ENCODE measurements around the gene TRIM17. TPM values are rescaled to one million over a fixed set of nuclear protein-coding genes. Genes with fewer than 3 reads are reported as not detected.

The TRIM17 gene
- total RNA-seq, 1 donor from 2014 or later: 2.6 TPM

DNA sequence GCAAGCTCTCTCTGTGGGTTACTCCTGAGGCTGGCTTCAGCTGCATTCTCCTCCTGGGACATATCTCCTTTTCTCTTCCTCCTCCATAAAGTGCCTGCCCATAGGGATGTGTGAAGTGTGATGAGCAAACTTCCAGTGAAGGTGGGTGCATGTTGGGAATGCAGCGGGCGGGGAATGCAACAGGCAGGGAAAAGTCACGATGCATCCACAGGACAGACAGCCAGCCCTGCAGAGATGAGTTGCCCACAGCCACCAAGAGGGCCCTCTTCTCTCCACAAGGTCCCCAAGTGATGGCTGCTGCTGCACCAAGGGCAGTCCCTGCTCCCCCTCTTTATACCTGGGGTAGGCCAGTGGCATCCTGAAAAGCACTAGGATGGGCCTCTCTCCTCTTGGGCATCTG lies 37.0 kb upstream of the TRIM17 start:
- TF ChIP-seq, protein P1, sequence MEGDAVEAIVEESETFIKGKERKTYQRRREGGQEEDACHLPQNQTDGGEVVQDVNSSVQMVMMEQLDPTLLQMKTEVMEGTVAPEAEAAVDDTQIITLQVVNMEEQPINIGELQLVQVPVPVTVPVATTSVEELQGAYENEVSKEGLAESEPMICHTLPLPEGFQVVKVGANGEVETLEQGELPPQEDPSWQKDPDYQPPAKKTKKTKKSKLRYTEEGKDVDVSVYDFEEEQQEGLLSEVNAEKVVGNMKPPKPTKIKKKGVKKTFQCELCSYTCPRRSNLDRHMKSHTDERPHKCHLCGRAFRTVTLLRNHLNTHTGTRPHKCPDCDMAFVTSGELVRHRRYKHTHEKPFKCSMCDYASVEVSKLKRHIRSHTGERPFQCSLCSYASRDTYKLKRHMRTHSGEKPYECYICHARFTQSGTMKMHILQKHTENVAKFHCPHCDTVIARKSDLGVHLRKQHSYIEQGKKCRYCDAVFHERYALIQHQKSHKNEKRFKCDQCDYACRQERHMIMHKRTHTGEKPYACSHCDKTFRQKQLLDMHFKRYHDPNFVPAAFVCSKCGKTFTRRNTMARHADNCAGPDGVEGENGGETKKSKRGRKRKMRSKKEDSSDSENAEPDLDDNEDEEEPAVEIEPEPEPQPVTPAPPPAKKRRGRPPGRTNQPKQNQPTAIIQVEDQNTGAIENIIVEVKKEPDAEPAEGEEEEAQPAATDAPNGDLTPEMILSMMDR (IDR thresholded peaks at IDR 0.05): no peak
- ATAC-seq: no peak
- H3K9me3 ChIP-seq: no peaks in the 10 kb centered on the region

DNA sequence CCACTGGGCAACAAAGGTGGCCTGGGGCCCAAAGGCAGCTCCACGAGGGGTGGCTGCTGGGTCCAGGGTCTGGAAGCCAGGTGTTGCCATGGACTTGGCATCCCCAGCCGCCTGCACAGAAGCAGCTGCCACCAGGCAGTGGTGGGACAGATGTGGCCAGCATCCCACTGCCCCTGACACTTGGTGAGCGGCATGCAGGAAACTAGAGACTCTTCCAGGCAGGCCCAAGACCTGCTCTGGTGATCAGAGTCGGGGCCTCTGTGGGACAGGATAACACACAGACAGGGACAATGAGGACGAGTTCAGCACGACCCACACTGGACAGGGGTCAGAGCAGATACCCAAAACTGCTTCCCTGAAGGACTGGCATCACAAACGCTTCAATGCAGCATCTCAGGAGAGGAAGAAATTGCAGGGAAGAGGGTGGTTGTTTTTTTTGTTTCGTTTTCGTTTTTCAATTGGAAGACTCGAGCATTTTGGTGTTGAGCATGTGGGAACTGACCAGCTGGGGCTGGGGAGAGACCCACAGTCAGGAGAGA lies 36.4 kb upstream of the TRIM17 start:
- Histone ChIP-seq H3K27me3 (peaks cover 20% of the 10 kb centered on the region), H3K36me3 (no peaks in the 10 kb centered on the region), H3K27ac (no peak overlapping the region), H3K4me1 (no peaks in the 10 kb centered on the region), H3K9me3 (no peaks in the 10 kb centered on the region), H3K4me3 (no peak overlapping the region)
- no peak for ATAC-seq
- intact Hi-C loops (cut with DNase I): no loop called here
- TF ChIP-seq, protein P1 (IDR thresholded peaks at IDR 0.05): no peak
- DNase-seq: no peak

More for the DNA sequence above, 37.0 kb upstream of the TRIM17 start:
- no peaks in the 10 kb centered on the region for H3K36me3 ChIP-seq
- no peaks in the 10 kb centered on the region for H3K4me1 ChIP-seq
- no peak overlapping the region for H3K4me3 ChIP-seq
- intact Hi-C loops (cut with DNase I): no loop called here
- no peak for DNase-seq
- peaks cover 23% of the 10 kb centered on the region for H3K27me3 ChIP-seq
- H3K27ac ChIP-seq: no peak overlapping the region

DNA sequence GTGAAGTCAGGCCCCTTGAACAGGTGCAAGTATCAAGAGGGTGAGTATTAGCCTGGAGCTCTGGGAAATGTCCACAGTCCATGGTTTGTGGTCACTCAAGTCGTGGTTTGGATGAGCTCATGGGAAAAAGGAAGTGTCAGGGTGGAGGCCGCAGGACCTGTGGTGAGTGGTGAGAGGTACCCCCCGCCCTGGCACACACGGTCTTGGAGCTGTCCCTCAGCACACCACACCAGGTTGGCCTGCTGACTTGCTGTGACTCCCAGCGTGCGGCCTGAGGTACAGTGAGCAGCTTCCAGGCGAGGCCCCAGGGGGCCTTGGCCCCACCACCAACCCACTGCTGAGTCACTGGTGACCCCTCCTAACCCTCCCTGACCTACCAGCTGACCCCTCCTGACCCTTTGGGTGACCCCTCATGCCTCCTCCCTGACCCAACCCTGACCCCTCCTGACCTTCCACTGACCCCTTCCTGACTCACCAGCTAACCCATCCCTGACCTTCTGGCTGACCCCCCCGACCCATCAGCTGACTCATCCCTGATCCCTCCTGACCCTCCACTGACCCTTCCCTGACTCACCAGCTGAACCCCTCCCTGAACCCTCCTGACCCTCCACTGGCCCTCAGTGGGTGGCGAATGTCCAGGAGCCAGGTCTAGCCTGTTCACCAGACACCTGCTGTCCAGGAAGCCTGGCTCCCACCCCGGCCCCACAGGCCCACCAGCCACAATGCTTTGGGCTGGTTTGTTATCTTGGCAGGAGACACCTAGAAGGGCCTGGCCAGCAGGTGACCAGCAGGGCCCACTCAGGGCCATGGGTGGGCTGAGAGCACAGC lies 35.7 kb upstream of the TRIM17 start:
- Histone ChIP-seq H3K36me3 (no peaks in the 10 kb centered on the region), H3K4me1 (no peaks in the 10 kb centered on the region), H3K4me3 (no peak overlapping the region), H3K27ac (no peak overlapping the region), H3K27me3 (peaks cover 20% of the 10 kb centered on the region), H3K9me3 (no peaks in the 10 kb centered on the region)
- no peak for DNase-seq
- TF ChIP-seq, protein P1 (IDR thresholded peaks at IDR 0.05): no peak
- ATAC-seq: peak; percentile 37
- intact Hi-C loops (cut with DNase I): no loop called here

DNA sequence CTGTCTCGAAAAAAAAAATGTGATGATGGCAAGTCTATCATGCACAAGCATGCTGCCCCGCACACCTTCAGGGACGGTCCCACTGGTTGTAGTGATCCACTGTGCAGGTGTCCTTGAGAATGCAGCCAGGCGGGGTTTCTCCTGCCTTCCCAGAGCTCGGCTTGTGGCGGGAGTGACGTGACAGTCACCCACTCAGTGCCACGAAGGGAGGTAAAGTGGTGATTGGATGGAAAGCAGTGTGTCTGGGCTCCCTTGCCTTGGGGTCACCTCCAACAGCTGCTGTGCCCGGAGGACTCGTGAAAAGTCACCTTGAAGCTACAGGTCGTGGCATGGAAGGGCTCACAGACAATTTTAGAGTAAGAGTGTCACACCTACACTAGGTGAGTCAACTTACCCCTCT lies 33.5 kb upstream of the TRIM17 start:
- Histone ChIP-seq H3K9me3 (no peaks in the 10 kb centered on the region), H3K27me3 (peaks cover 24% of the 10 kb centered on the region), H3K27ac (no peak overlapping the region), H3K36me3 (no peaks in the 10 kb centered on the region), H3K4me1 (peaks cover 11% of the 10 kb centered on the region), H3K4me3 (no peak overlapping the region)
- ATAC-seq: no peak
- DNase-seq: no peak
- TF ChIP-seq, protein P1 (IDR thresholded peaks at IDR 0.05): no peak
- intact Hi-C loops (cut with DNase I): no loop called here

DNA sequence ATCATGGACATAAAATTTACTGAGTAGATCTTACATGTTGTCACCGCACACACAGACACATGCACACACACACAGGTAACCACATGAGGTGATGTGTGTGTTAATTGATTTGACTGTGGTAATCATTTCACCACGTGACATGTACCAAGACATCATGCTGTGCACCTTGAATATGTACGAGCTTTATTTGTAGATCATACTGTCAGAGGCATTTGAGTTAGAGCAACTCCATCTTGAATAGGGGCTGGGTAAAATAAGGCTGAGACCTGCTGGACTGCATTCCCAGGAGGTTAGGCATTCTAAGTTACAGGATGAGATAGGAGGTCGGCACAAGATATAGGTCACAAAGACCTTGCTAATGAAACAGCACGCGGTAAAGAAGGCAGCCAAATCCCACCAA lies 31.7 kb upstream of the TRIM17 start:
- Histone ChIP-seq H3K4me3 (no peak overlapping the region), H3K9me3 (no peaks in the 10 kb centered on the region), H3K36me3 (no peaks in the 10 kb centered on the region), H3K27ac (no peak overlapping the region), H3K4me1 (peaks cover 12% of the 10 kb centered on the region), H3K27me3 (peaks cover 39% of the 10 kb centered on the region)
- no peak for ATAC-seq
- intact Hi-C loops (cut with DNase I): no loop called here
- DNase-seq: no peak
- TF ChIP-seq, protein P1 (IDR thresholded peaks at IDR 0.05): no peak

Data from upper lobe of right lung (tissue), 1 donor.